ENCODE results near the gene TPRN. TPM values are rescaled to one million over a fixed set of nuclear protein-coding genes. Genes with fewer than 3 reads are reported as not detected.

The TPRN gene
- total RNA-seq, 1 experiment from 2014 or later: 37.7 TPM

GRCh38 chr9:137173796-137174664, 26.5 kb downstream of the TPRN start:
- no peak overlapping the region for H3K27ac Mint-ChIP-seq (ENCODE audit: unreplicated experiment)
- no peaks in the 10 kb centered on the region for H3K4me1 Mint-ChIP-seq (ENCODE audit: low read depth, unreplicated experiment)
- no peaks in the 10 kb centered on the region; the same call in 1 of the 2 replicates for H3K27me3 ChIP-seq (replicated peaks; ENCODE audit: control insufficient read depth, insufficient read depth, low read length)
- POLR2A ChIA-PET: interaction anchor here (0.5 to 0.9 kb wide), 3 partner anchors 23 to 88 kb away, joined by 3 to 5 read pairs (median 4); no protein-coding TSS in a partner anchor
- peaks cover 31% of the 10 kb centered on the region for H3K36me3 Mint-ChIP-seq (ENCODE audit: insufficient read depth, unreplicated experiment)
- CTCF ChIA-PET: interaction anchor here (0.6 to 1.5 kb wide), 5 partner anchors 46 to 63 kb away, joined by 3 to 5 read pairs (median 4); partner anchors contain the start of genes RNF208 and RNF224
- H3K9me3 ChIP-seq: no peaks in the 10 kb centered on the region
- no peaks in the 10 kb centered on the region for H3K9me3 Mint-ChIP-seq (ENCODE audit: unreplicated experiment)
- no peak overlapping the region for H3K4me3 Mint-ChIP-seq (ENCODE audit: unreplicated experiment)
- BruUV-seq (replicated peaks): no TSS peak
- intact Hi-C loops (cut with micrococcal nuclease; ENCODE audit: unreplicated experiment): no loop called here
- H3K4me3 ChIP-seq (ENCODE audit: low read depth, low read length): no peak overlapping the region
- peaks cover 10% of the 10 kb centered on the region; the same call in 1 of the 2 replicates for H3K4me1 ChIP-seq
- no peaks in the 10 kb centered on the region for H3K36me3 ChIP-seq (ENCODE audit: control insufficient read depth, insufficient read depth, low read length)
- TF ChIP-seq CTCF (IDR thresholded peaks at IDR 0.05; ENCODE audit: insufficient read depth in 1 of 2, low read depth in 1 of 2, low read length in 1 of 2, severe bottlenecking in 1 of 2, unreplicated experiment in 1 of 2): no peak
- no peaks in the 10 kb centered on the region for H3K27me3 Mint-ChIP-seq (ENCODE audit: insufficient read depth, unreplicated experiment)
- DNase-seq: no peak

GRCh38 chr9:137172901-137173795, 27.4 kb downstream of the TPRN start:
- intact Hi-C loops (cut with micrococcal nuclease; ENCODE audit: unreplicated experiment): no loop called here
- ChIA-PET CTCF (no interaction called here), POLR2A (no interaction called here)
- Mint-ChIP-seq H3K27ac (ENCODE audit: unreplicated experiment) (no peak overlapping the region), H3K9me3 (ENCODE audit: unreplicated experiment) (no peaks in the 10 kb centered on the region), H3K27me3 (ENCODE audit: insufficient read depth, unreplicated experiment) (no peaks in the 10 kb centered on the region), H3K4me3 (ENCODE audit: unreplicated experiment) (no peak overlapping the region), H3K4me1 (ENCODE audit: low read depth, unreplicated experiment) (no peaks in the 10 kb centered on the region), H3K36me3 (ENCODE audit: insufficient read depth, unreplicated experiment) (peaks cover 27% of the 10 kb centered on the region)
- Histone ChIP-seq H3K36me3 (ENCODE audit: control insufficient read depth, insufficient read depth, low read length) (no peaks in the 10 kb centered on the region), H3K4me3 (ENCODE audit: low read depth, low read length) (no peak overlapping the region), H3K27me3 (replicated peaks; ENCODE audit: control insufficient read depth, insufficient read depth, low read length) (no peaks in the 10 kb centered on the region; the same call in 1 of the 2 replicates), H3K9me3 (no peaks in the 10 kb centered on the region), H3K4me1 (peaks cover 10% of the 10 kb centered on the region; the same call in 1 of the 2 replicates)
- TF ChIP-seq CTCF (IDR thresholded peaks at IDR 0.05; ENCODE audit: insufficient read depth in 1 of 2, low read depth in 1 of 2, low read length in 1 of 2, severe bottlenecking in 1 of 2, unreplicated experiment in 1 of 2): no peak
- BruUV-seq (replicated peaks): no TSS peak
- no peak for DNase-seq
